ENCODE measurements around the gene BHMT.

The BHMT gene

GRCh38 chr5:79111387-79111959 lies at the start of gene BHMT:
TSS of gene BHMT (plus strand) at chr5:79111809. CDS start at chr5:79111886, 77 bp downstream.
- FAIRE-seq, result no peak

GRCh38 chr5:79062436-79062835 lies 49.2 kb upstream of the BHMT start:
- FAIRE-seq, result no peak

GRCh38 chr5:79069488-79070349 lies 41.9 kb upstream of the BHMT start, which contains the start of the genes BHMT2 and DMGDH:
TSS of gene BHMT2 (plus strand) at chr5:79069767. CDS start at chr5:79069783, 16 bp downstream.
TSS of gene DMGDH (minus strand) at chr5:79069674. CDS start at chr5:79069620, 54 bp downstream.
- FAIRE-seq, result no peak

GRCh38 chr5:79070350-79070667 lies 41.3 kb upstream of the BHMT start:
- FAIRE-seq, result no peak

GRCh38 chr5:79074641-79075040 lies 37.0 kb upstream of the BHMT start:
- no peak for FAIRE-seq

- no peak for FAIRE-seq
These were observed 35.8 kb upstream of the BHMT start for GRCh38 chr5:79075646-79076426.

- FAIRE-seq, result no peak
These were observed 34.8 kb upstream of the BHMT start for GRCh38 chr5:79076819-79077218.

- no peak for FAIRE-seq
These were observed 33.8 kb upstream of the BHMT start for GRCh38 chr5:79077680-79078365.

GRCh38 chr5:79080804-79081203 lies 30.8 kb upstream of the BHMT start:
- FAIRE-seq, result no peak

GRCh38 chr5:79081779-79082178 lies 29.8 kb upstream of the BHMT start:
- no peak for FAIRE-seq

GRCh38 chr5:79086116-79086515 lies 25.5 kb upstream of the BHMT start:
- FAIRE-seq, result no peak

- no peak for FAIRE-seq
These were observed 23.1 kb upstream of the BHMT start for GRCh38 chr5:79088507-79088906.

GRCh38 chr5:79091064-79091463 lies 20.5 kb upstream of the BHMT start:
- no peak for FAIRE-seq

- FAIRE-seq, result no peak
These were observed 17.8 kb upstream of the BHMT start for GRCh38 chr5:79093762-79094161.

- no peak for FAIRE-seq
These were observed 5.7 kb upstream of the BHMT start for GRCh38 chr5:79105868-79106267.

GRCh38 chr5:79107020-79107796 lies 4.4 kb upstream of the BHMT start:
- no peak for FAIRE-seq

- no peak for FAIRE-seq
These were observed 3.5 kb upstream of the BHMT start for GRCh38 chr5:79108086-79108485.

GRCh38 chr5:79108792-79109191 lies 2.8 kb upstream of the BHMT start:
- no peak for FAIRE-seq

- no peak for FAIRE-seq
These were observed 1.8 kb upstream of the BHMT start for GRCh38 chr5:79109527-79110492.

GRCh38 chr5:79111960-79112702 lies 522 bp downstream of the BHMT start:
- no peak for FAIRE-seq
